GM23248 (cell line): ENCODE results near the gene TSPAN5.

Experiments
- EZH2 ChIP-seq: fragments of 200-600 bp; sonication (generic); IDR thresholded peaks from 2 replicates; pipeline ENCODE4 v1.6.1; 2018; ENCODE audit warnings: antibody characterized with exemption, mild to moderate bottlenecking; ENCODE audit not compliant: insufficient read depth, poor library complexity, severe bottlenecking
- EZH2phosphoT487 ChIP-seq: fragments of 200-600 bp; sonication (generic); IDR thresholded peaks from 2 replicates; pipeline ENCODE4 v1.6.1; 2018; ENCODE audit warnings: antibody characterized with exemption, moderate library complexity, mild to moderate bottlenecking, low read depth; ENCODE audit not compliant: insufficient read depth

GRCh38 chr4:98421111-98421510, 237.3 kb downstream of the TSPAN5 start:
- TF ChIP-seq EZH2phosphoT487 (no peak), EZH2 (no peak)
